ENCODE measurements around the gene CARD8.

CARD8 gene

GRCh38 chr19:48210005-48210404, 45.7 kb downstream of the CARD8 start:
- DNase-seq (ENCODE audit: low spot score), result no peak

GRCh38 chr19:48206397-48207093, 49.2 kb downstream of the CARD8 start:
- no peak for DNase-seq (ENCODE audit: low spot score)

- DNase-seq (ENCODE audit: low spot score), result peak; percentile 96
Measured at GRCh38 chr19:48203794-48204628, 51.7 kb downstream of the CARD8 start.

- no peak for DNase-seq (ENCODE audit: low spot score)
Measured at GRCh38 chr19:48203222-48203793, 52.4 kb downstream of the CARD8 start.

GRCh38 chr19:48196933-48197665, 58.6 kb downstream of the CARD8 start:
- DNase-seq (ENCODE audit: low spot score), result no peak

- no peak for DNase-seq (ENCODE audit: low spot score)
Measured at GRCh38 chr19:48196321-48196763, 59.4 kb downstream of the CARD8 start.

GRCh38 chr19:48194844-48195830, 60.6 kb downstream of the CARD8 start:
- DNase-seq (ENCODE audit: low spot score), result no peak

- DNase-seq (ENCODE audit: low spot score), result peak; percentile 32
Measured at GRCh38 chr19:48194041-48194843, 61.5 kb downstream of the CARD8 start.

GRCh38 chr19:48192750-48193149, 63.0 kb downstream of the CARD8 start:
- no peak for DNase-seq (ENCODE audit: low spot score)

GRCh38 chr19:48190885-48191284, 64.8 kb downstream of the CARD8 start:
- DNase-seq (ENCODE audit: low spot score), result no peak

- peak; percentile 35 for DNase-seq (ENCODE audit: low spot score)
Measured at GRCh38 chr19:48190288-48190884, 65.3 kb downstream of the CARD8 start.

GRCh38 chr19:48186541-48186991, 69.1 kb downstream of the CARD8 start:
- no peak for DNase-seq (ENCODE audit: low spot score)

- DNase-seq (ENCODE audit: low spot score), result no peak
Measured at GRCh38 chr19:48186015-48186414, 69.7 kb downstream of the CARD8 start.

GRCh38 chr19:48183356-48183755, 72.4 kb downstream of the CARD8 start:
- DNase-seq (ENCODE audit: low spot score), result no peak

- DNase-seq (ENCODE audit: low spot score), result no peak
Measured at GRCh38 chr19:48182434-48182833, 73.3 kb downstream of the CARD8 start.

- DNase-seq (ENCODE audit: low spot score), result no peak
Measured at GRCh38 chr19:48181505-48181904, 74.2 kb downstream of the CARD8 start.

- no peak for DNase-seq (ENCODE audit: low spot score)
Measured at GRCh38 chr19:48176226-48176625, 79.5 kb downstream of the CARD8 start.

- no peak for DNase-seq (ENCODE audit: low spot score)
Measured at GRCh38 chr19:48175578-48175977, 80.1 kb downstream of the CARD8 start.

GRCh38 chr19:48174445-48175030, 81.2 kb downstream of the CARD8 start:
- no peak for DNase-seq (ENCODE audit: low spot score)

Data from GM03348 (cell line).